ENCODE results near the gene NPIPB9. TPM values are rescaled to one million over a fixed set of nuclear protein-coding genes. Genes with fewer than 3 reads are reported as not detected.
A peak's percentile ranks its signal among the peaks of the same experiment; 100 is the strongest.
"Not testable (repeated sequence)": the region's sequence is repeated elsewhere in the genome, so short reads cannot be mapped to it uniquely, and the experiment has no call there.

The NPIPB9 gene
- total RNA-seq, 1 experiment from 2014 or later, result 0.90 TPM

- ATAC-seq, result peak; percentile 49; the same call in 1 of the 2 replicates
- H3K9me3 ChIP-seq (ENCODE audit: control insufficient read depth, insufficient read depth, low read depth, low read length); in situ Hi-C loops (cut with HindIII; ENCODE audit: low pct_unique_long_range_greater_than_20kb, low sequenced_read_pairs): not testable (repeated sequence)
Observed at GRCh38 chr16:28740631-28741030, 11.0 kb upstream of the NPIPB9 start.

GRCh38 chr16:28741295-28741694, 10.3 kb upstream of the NPIPB9 start:
- in situ Hi-C loops (cut with HindIII; ENCODE audit: low pct_unique_long_range_greater_than_20kb, low sequenced_read_pairs); H3K4me3 ChIP-seq (ENCODE audit: low read depth in 2 of 2, low read length in 2 of 2); H3K9me3 ChIP-seq (ENCODE audit: control insufficient read depth, insufficient read depth, low read depth, low read length); H3K27me3 ChIP-seq (ENCODE audit: control insufficient read depth, insufficient read depth, low read length); ATAC-seq; H3K27ac ChIP-seq (ENCODE audit: low read length); BruUV-seq (replicated peaks); DNase-seq (ENCODE audit: low read depth, low spot score); H3K36me3 ChIP-seq (ENCODE audit: control insufficient read depth, insufficient read depth, low read length); H3K4me1 ChIP-seq (ENCODE audit: control insufficient read depth, insufficient read depth, low read length); CTCF ChIA-PET; intact Hi-C loops (cut with micrococcal nuclease; ENCODE audit: unreplicated experiment); POLR2A ChIA-PET: not testable (repeated sequence)

More at GRCh38 chr16:28740631-28741030, 11.0 kb upstream of the NPIPB9 start:
- H3K36me3 ChIP-seq (ENCODE audit: control insufficient read depth, insufficient read depth, low read length); CTCF ChIA-PET; H3K27me3 ChIP-seq (ENCODE audit: control insufficient read depth, insufficient read depth, low read length); H3K4me1 ChIP-seq (ENCODE audit: control insufficient read depth, insufficient read depth, low read length); H3K27ac ChIP-seq (ENCODE audit: low read length); BruUV-seq (replicated peaks); H3K4me3 ChIP-seq (ENCODE audit: low read depth in 2 of 2, low read length in 2 of 2); DNase-seq (ENCODE audit: low read depth, low spot score); POLR2A ChIA-PET; intact Hi-C loops (cut with micrococcal nuclease; ENCODE audit: unreplicated experiment): not testable (repeated sequence)

GRCh38 chr16:28746618-28747350, 4.8 kb upstream of the NPIPB9 start:
- ATAC-seq; H3K27me3 ChIP-seq (ENCODE audit: control insufficient read depth, insufficient read depth, low read length); H3K36me3 ChIP-seq (ENCODE audit: control insufficient read depth, insufficient read depth, low read length); H3K9me3 ChIP-seq (ENCODE audit: control insufficient read depth, insufficient read depth, low read depth, low read length); POLR2A ChIA-PET; H3K4me1 ChIP-seq (ENCODE audit: control insufficient read depth, insufficient read depth, low read length); BruUV-seq (replicated peaks); in situ Hi-C loops (cut with HindIII; ENCODE audit: low pct_unique_long_range_greater_than_20kb, low sequenced_read_pairs); intact Hi-C loops (cut with micrococcal nuclease; ENCODE audit: unreplicated experiment); DNase-seq (ENCODE audit: low read depth, low spot score); H3K4me3 ChIP-seq (ENCODE audit: low read depth in 2 of 2, low read length in 2 of 2); H3K27ac ChIP-seq (ENCODE audit: low read length): not testable (repeated sequence)
- CTCF ChIA-PET, result interaction anchor here (0.7 kb wide), 2 partner anchors 71 to 231 kb away, joined by 3 to 8 read pairs; no protein-coding TSS in a partner anchor

GRCh38 chr16:28749997-28750465, 1.6 kb upstream of the NPIPB9 start:
- H3K9me3 ChIP-seq (ENCODE audit: control insufficient read depth, insufficient read depth, low read depth, low read length); POLR2A ChIA-PET; intact Hi-C loops (cut with micrococcal nuclease; ENCODE audit: unreplicated experiment); CTCF ChIA-PET; H3K27ac ChIP-seq (ENCODE audit: low read length); DNase-seq (ENCODE audit: low read depth, low spot score); H3K4me3 ChIP-seq (ENCODE audit: low read depth in 2 of 2, low read length in 2 of 2); in situ Hi-C loops (cut with HindIII; ENCODE audit: low pct_unique_long_range_greater_than_20kb, low sequenced_read_pairs); BruUV-seq (replicated peaks); H3K27me3 ChIP-seq (ENCODE audit: control insufficient read depth, insufficient read depth, low read length); H3K4me1 ChIP-seq (ENCODE audit: control insufficient read depth, insufficient read depth, low read length); H3K36me3 ChIP-seq (ENCODE audit: control insufficient read depth, insufficient read depth, low read length): not testable (repeated sequence)
- peak; percentile 99 for ATAC-seq

- H3K36me3 ChIP-seq (ENCODE audit: control insufficient read depth, insufficient read depth, low read length); DNase-seq (ENCODE audit: low read depth, low spot score); in situ Hi-C loops (cut with HindIII; ENCODE audit: low pct_unique_long_range_greater_than_20kb, low sequenced_read_pairs); H3K27me3 ChIP-seq (ENCODE audit: control insufficient read depth, insufficient read depth, low read length); H3K9me3 ChIP-seq (ENCODE audit: control insufficient read depth, insufficient read depth, low read depth, low read length); BruUV-seq (replicated peaks); H3K27ac ChIP-seq (ENCODE audit: low read length); POLR2A ChIA-PET; H3K4me1 ChIP-seq (ENCODE audit: control insufficient read depth, insufficient read depth, low read length); intact Hi-C loops (cut with micrococcal nuclease; ENCODE audit: unreplicated experiment); CTCF ChIA-PET; H3K4me3 ChIP-seq (ENCODE audit: low read depth in 2 of 2, low read length in 2 of 2): not testable (repeated sequence)
- ATAC-seq, result peak; percentile 88
Observed at GRCh38 chr16:28750469-28751067, 1.0 kb upstream of the NPIPB9 start.

GRCh38 chr16:28781697-28782096, 30.1 kb downstream of the NPIPB9 start:
- CTCF ChIA-PET; H3K9me3 ChIP-seq (ENCODE audit: control insufficient read depth, insufficient read depth, low read depth, low read length); H3K36me3 ChIP-seq (ENCODE audit: control insufficient read depth, insufficient read depth, low read length); H3K4me1 ChIP-seq (ENCODE audit: control insufficient read depth, insufficient read depth, low read length); H3K27ac ChIP-seq (ENCODE audit: low read length); DNase-seq (ENCODE audit: low read depth, low spot score); ATAC-seq; BruUV-seq (replicated peaks); H3K4me3 ChIP-seq (ENCODE audit: low read depth in 2 of 2, low read length in 2 of 2); intact Hi-C loops (cut with micrococcal nuclease; ENCODE audit: unreplicated experiment); POLR2A ChIA-PET; H3K27me3 ChIP-seq (ENCODE audit: control insufficient read depth, insufficient read depth, low read length); in situ Hi-C loops (cut with HindIII; ENCODE audit: low pct_unique_long_range_greater_than_20kb, low sequenced_read_pairs): not testable (repeated sequence)

GRCh38 chr16:28782357-28782756, 30.8 kb downstream of the NPIPB9 start:
- H3K4me1 ChIP-seq (ENCODE audit: control insufficient read depth, insufficient read depth, low read length); H3K9me3 ChIP-seq (ENCODE audit: control insufficient read depth, insufficient read depth, low read depth, low read length); H3K27ac ChIP-seq (ENCODE audit: low read length); H3K36me3 ChIP-seq (ENCODE audit: control insufficient read depth, insufficient read depth, low read length); H3K4me3 ChIP-seq (ENCODE audit: low read depth in 2 of 2, low read length in 2 of 2); CTCF ChIA-PET; in situ Hi-C loops (cut with HindIII; ENCODE audit: low pct_unique_long_range_greater_than_20kb, low sequenced_read_pairs); POLR2A ChIA-PET; H3K27me3 ChIP-seq (ENCODE audit: control insufficient read depth, insufficient read depth, low read length); DNase-seq (ENCODE audit: low read depth, low spot score); BruUV-seq (replicated peaks); intact Hi-C loops (cut with micrococcal nuclease; ENCODE audit: unreplicated experiment): not testable (repeated sequence)
- ATAC-seq, result 0 out of 2 replicates have a peak, but pooled peaks have one; percentile 56
